Spinal cord (tissue), 10 donors: ENCODE data around the gene TELO2. TPM values are rescaled to one million over a fixed set of nuclear protein-coding genes. Genes with fewer than 3 reads are reported as not detected.
A peak's percentile ranks its signal among the peaks of the same experiment; 100 is the strongest.

Experiments
- DNase-seq, 6 donors: peaks; one replicate each; pipeline versions ENCODE4 v3.0.0 to v3.0.0-alpha.2; 2013 to 2015; ENCODE audit warnings: low spot score in 6 of 6, low read depth in 4 of 6
- H3K27ac ChIP-seq: one replicate; pipeline ENCODE4 v1.5.1; 2013; ENCODE audit warnings: low read depth, low read length, control low read depth
- H3K27me3 ChIP-seq: one replicate; pipeline ENCODE4 v1.6.1; 2013; ENCODE audit warnings: low read length; ENCODE audit not compliant: control insufficient read depth, insufficient read depth
- H3K36me3 ChIP-seq: one replicate; pipeline ENCODE4 v1.6.1; 2013; ENCODE audit warnings: low read length; ENCODE audit not compliant: control insufficient read depth, insufficient read depth
- H3K4me1 ChIP-seq: one replicate; pipeline ENCODE4 v1.6.1; 2013; ENCODE audit warnings: low read length; ENCODE audit not compliant: control insufficient read depth, insufficient read depth
- H3K4me3 ChIP-seq: one replicate; pipeline ENCODE4 v1.5.1; 2013; ENCODE audit warnings: low read depth, low read length, control low read depth
- H3K9me3 ChIP-seq: one replicate; pipeline ENCODE4 v1.6.1; 2013; ENCODE audit warnings: low read length; ENCODE audit not compliant: control insufficient read depth, insufficient read depth
- WGBS: methylation state at CpG from one replicate; pipeline ENCODE4 v1.1.5; 2013; ENCODE audit warnings: missing lambda C conversion rate; ENCODE audit not compliant: insufficient coverage; 5-methylcytosine and 5-hydroxymethylcytosine counted together
- polyA plus RNA-seq, 2 donors: library from polyadenylated mRNA; unstranded; fragments of 120-200 nt; gene quantifications; one replicate each; pipeline ENCODE4 v1.2.1, GENCODE V29; 2013; ENCODE audit not compliant: insufficient read length in 2 of 2
- total RNA-seq, 2 donors: library from RNA; depleted of rRNA in 1 of 2; stranded (reverse); fragments of 120-200 nt in 1 of 2; fragments of >200 nt in 1 of 2; gene quantifications; one replicate each; pipeline versions ENCODE4 v1.2.3 to v1.2.4, GENCODE V29; 2013 to 2014
- donor health status: healthy.

Gene TELO2
- total and polyA plus RNA-seq, 4 donors = 16.9 to 65.6 (median 37.8) TPM

DNA sequence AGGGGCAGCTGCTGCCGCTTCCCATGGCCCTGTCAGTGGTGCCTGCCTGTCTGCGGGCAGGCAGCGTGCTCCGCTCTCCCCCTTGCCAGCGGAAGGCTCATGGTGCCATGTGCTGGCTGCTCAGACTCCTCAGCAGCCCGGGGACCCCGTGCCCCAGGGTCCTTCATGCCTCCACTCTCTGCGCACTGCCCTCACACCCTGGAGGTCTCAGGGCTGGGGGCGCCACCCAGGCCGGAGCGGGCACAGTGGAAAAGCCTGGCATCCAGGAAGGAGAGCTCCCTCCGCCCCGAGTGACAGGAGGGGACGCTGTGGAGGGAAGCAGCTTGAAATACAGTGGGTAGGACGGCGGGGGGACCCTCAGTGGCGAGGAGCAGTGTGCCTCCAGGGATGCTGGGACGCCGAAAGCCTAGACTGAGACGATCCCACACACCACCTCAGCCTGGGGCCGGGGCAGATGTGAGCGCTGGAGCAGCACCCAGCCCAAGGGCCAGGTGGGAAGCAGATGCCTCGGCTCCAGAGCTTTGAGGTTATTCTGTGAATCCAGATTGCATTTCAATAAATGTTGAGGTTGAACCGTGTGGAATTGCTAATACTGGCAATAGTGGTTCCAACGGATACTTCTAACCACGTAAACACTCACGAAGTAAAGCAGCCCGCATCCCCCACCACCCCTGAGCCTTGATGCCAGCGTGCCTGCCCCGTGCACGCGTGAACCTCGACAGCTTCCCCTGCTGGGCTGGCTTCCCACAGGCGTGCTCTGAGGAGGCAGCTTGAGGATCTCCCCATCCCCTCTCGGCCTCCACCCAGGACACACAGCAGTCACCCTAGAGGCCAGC lies 46.8 kb downstream of the TELO2 start:
- Histone ChIP-seq H3K4me3 (no peak overlapping the region), H3K27me3 (no peaks in the 10 kb centered on the region), H3K27ac (no peak overlapping the region), H3K36me3 (peaks cover 84% of the 10 kb centered on the region), H3K9me3 (no peaks in the 10 kb centered on the region), H3K4me1 (peaks cover 33% of the 10 kb centered on the region)
- DNase-seq = no peak
- WGBS = 93% methylated on average over 28 of the region's 35 CpGs

DNA sequence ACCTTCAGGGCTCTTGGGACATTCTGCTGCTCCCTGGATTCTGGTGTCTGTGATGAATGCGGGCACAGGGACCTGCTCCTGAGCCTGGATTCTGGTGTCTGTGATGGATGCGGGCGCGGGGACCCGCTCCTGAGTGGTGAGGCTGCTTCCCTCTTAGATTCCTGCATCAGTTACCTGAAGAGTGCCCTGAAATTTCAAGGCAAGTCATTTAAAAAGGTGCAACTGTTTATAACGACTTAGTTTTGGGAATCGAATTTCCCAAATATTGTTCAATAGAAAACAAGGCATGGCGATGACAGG lies 47.3 kb downstream of the TELO2 start:
- 95% methylated on average over 8 of the region's 8 CpGs for WGBS
- Histone ChIP-seq H3K27ac (no peak overlapping the region), H3K36me3 (peaks cover 83% of the 10 kb centered on the region), H3K4me3 (no peak overlapping the region), H3K4me1 (peaks cover 38% of the 10 kb centered on the region), H3K9me3 (no peaks in the 10 kb centered on the region), H3K27me3 (no peaks in the 10 kb centered on the region)
- DNase-seq = no peak

DNA sequence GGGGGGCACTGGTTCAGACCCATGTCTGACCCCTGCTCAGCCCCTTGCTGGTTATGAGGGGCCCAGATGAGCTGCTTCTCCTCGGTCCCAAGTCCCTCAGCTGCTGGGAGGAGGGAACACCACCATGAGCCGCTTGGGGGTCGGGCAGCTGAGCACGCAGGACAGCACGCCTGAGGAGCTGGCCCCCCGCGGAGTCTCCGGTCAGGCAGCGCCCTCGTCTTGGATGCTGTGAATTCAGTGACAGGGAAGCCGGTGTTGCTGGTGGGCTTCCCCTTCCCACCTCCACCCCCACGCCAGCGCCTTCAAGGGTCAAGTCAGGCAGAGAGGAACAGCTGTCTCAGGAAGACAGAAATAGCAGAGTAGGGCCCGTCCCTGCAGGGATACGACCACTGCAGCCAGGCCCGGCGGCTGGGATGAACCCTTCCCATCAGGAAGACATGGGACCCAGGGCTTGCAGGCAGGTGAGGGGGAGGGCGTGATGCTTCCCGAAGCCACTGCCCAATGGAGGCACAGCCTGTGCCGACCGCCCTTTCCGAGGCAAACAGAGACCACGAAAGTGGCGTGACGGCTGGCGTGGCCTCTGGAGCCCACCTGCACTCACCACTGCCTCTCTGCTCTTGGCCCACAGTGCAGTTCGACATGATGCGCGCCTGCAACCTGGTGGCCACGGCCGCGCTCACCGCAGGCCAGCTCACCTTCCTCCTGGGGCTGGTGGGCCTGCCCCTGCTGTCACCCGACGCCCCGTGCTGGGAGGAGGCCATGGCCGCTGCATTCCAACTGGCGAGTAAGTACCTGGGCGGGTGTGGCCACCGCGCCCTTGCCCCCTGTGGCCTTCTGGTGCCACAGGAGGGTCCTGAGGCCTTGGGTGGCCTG lies 48.4 kb downstream of the TELO2 start:
- no peak overlapping the region for H3K4me3 ChIP-seq
- WGBS = 90% methylated on average over 41 of the region's 41 CpGs
- peaks cover 39% of the 10 kb centered on the region for H3K4me1 ChIP-seq
- H3K9me3 ChIP-seq = no peaks in the 10 kb centered on the region
- no peaks in the 10 kb centered on the region for H3K27me3 ChIP-seq
- H3K36me3 ChIP-seq = peaks cover 82% of the 10 kb centered on the region
- DNase-seq = no peak
- no peak overlapping the region for H3K27ac ChIP-seq

DNA sequence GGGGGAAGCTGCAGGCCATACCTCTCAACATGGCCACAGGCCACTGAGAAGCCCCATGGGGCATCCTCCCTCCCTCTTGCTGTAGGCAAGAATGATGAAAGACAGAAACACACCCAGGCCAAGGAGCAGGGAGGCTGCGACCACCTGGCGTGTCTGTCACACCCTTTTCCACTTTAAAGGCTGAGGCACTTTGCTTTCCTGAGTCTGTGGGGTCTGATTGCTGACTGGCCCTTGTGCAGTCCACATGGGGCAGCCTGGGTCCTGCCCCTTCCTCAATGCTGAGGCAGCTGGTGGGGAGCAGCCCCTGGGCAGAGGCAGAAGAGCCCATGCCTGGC lies 49.0 kb downstream of the TELO2 start:
- no peaks in the 10 kb centered on the region for H3K27me3 ChIP-seq
- peaks cover 78% of the 10 kb centered on the region for H3K36me3 ChIP-seq
- H3K4me1 ChIP-seq = peaks cover 40% of the 10 kb centered on the region
- no peak for DNase-seq
- WGBS = 91% methylated on average over 2 of the region's 2 CpGs
- no peak overlapping the region for H3K4me3 ChIP-seq
- H3K9me3 ChIP-seq = no peaks in the 10 kb centered on the region
- H3K27ac ChIP-seq = no peak overlapping the region

DNA sequence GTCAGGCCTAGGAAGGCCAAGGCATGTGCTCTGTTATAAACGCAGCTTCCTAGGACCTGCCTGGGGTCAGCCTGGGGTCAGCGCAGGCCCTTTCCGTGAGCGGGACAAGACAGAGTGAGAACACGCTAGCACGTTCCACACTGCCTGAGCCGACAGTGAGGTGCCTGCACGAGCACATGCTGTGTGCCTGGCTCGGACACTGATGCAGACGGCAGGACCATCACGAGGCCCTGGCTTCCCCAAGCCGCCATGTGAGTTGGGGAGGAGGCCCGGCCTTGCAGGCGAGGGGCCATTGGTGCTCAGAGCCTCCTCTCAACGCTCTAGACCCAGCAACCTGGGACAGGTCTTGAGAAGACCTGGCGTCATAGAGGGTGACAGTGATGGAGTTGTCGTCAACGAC lies 49.4 kb downstream of the TELO2 start:
- Histone ChIP-seq H3K4me1 (peaks cover 42% of the 10 kb centered on the region), H3K27me3 (no peaks in the 10 kb centered on the region), H3K4me3 (no peak overlapping the region), H3K9me3 (no peaks in the 10 kb centered on the region), H3K27ac (no peak overlapping the region), H3K36me3 (peaks cover 74% of the 10 kb centered on the region)
- WGBS = 93% methylated on average over 18 of the region's 18 CpGs
- no peak for DNase-seq

DNA sequence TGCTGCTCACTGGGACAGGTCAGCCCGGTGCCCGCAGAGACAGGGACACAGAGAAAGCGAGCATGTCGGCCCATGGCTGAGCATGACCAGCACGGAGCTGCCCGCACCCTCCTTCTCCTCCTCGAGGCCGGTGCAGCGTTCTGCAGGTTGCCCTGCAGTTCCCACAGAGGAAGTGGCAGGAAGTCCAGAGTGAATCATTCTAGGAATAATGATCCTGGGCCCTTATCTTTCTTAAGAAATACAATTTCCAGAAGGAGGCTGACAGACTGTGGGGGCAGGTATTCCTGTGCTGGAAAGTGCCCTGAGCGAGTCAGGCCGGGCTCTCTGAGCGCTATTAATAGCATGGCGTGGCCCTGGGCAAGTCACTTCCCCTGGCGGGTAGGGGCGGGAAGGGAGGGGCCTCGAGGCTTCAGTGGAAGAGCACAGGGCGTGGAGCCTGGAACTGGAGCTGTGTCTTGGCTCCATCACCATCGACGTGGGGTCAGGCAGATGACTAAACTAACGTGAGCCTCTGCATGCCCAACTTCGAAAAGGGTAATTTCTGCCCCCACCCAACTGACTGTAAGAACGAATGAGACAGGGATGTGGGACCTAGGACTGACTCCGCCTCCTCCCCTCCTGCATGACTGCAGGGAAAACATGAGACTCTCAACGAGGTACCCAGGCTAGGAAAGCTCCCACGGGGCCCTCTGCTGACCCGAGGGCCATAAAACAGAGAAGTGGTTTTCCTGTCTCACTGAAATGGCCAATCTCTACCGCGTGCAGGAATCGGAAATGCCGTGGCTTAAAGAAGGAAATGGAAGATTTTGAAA lies 50.1 kb downstream of the TELO2 start:
- Histone ChIP-seq H3K4me3 (no peak overlapping the region), H3K4me1 (peaks cover 47% of the 10 kb centered on the region), H3K36me3 (peaks cover 73% of the 10 kb centered on the region), H3K9me3 (no peaks in the 10 kb centered on the region), H3K27ac (peak overlapping the region; percentile 25), H3K27me3 (no peaks in the 10 kb centered on the region)
- 70% methylated on average over 29 of the region's 30 CpGs for WGBS
- DNase-seq = peak in 1 of 6 donors; percentile 10

DNA sequence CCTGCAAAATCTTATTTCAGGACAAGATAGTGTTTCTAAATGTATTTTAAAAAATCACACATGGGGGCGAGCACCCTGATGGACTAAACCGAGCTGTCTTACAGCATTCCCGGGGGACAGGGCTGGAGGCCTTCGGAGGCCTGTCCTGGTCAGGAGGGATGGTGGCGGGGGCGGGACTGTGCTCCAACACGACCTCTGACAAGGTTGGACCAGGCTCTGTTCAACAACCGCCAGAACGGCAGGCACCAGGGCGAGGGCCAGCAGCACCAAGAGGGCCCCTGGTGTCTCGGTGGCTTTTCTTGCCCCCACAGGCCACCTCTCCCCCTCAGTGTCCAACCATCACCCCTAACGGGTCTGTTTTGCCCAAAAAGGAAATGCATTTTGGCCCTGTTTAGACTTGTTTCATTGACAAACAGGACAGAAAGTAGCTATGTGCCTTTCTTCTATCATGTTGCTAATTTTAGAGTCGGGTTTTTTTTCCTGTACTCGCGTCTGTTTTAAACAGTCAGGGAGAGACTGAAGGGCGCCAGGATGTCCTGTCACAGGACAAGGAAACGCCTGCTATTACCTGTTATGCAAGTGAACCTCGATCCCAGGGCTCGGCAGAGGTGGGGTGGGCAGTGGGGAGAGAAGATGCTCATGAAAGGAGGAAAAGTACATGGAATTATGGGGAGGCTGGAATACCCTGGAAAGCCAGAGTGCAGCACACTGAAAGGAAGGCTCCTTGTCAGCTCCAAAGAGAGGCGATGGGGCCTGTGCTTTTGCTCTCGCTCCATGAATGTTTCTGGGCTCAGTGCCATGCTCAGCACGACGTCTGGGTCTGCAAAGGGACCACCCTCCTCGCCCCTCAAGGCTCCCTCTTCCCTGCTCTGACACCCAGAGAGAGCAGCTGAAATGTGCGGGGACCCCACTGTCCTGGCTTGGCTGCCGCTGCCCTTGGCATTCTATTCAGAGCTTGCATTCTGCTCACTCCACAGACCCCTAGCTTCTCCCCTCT lies 52.2 kb downstream of the TELO2 start:
- Histone ChIP-seq H3K4me1 (peaks cover 55% of the 10 kb centered on the region), H3K9me3 (no peaks in the 10 kb centered on the region), H3K4me3 (no peak overlapping the region), H3K36me3 (peaks cover 66% of the 10 kb centered on the region), H3K27me3 (no peaks in the 10 kb centered on the region), H3K27ac (peak overlapping the region; percentile 78)
- WGBS = 64% methylated on average over 23 of the region's 26 CpGs
- peak in 4 of 6 donors; percentile 8 to 84 (median 38) for DNase-seq

DNA sequence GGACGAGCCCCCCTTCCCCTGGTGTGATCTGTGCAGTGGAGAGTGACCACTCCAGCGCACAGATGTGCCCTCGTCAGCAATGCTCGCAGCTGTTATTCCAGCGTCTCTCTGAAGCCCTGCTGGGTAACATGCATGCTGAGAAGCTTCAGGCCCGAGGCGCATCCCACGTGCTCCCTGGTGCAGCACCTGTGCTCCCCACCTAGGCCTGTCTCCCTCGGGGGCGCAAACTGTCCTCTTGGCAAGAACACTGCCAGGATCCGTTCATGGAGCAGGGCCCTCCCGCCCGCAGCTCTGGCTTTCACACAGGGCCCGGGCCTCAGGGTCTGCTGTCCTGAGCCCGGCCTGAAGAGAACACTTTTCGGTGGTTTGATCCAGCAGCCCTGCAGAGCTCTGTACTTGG lies 53.3 kb downstream of the TELO2 start:
- H3K4me3 ChIP-seq = no peak overlapping the region
- no peaks in the 10 kb centered on the region for H3K9me3 ChIP-seq
- H3K27me3 ChIP-seq = no peaks in the 10 kb centered on the region
- peak in 1 of 6 donors; percentile 8 for DNase-seq
- H3K36me3 ChIP-seq = peaks cover 66% of the 10 kb centered on the region
- WGBS = 83% methylated on average over 16 of the region's 16 CpGs
- H3K27ac ChIP-seq = no peak overlapping the region
- H3K4me1 ChIP-seq = peaks cover 48% of the 10 kb centered on the region
